GM23248 (cell line): Measurements from ENCODE around the gene DNAJC16.

Source experiments
- EZH2 ChIP-seq: fragments of 200-600 bp; sonication (generic); IDR thresholded peaks from 2 replicates; pipeline ENCODE4 v1.6.1; 2018; ENCODE audit warnings: antibody characterized with exemption, mild to moderate bottlenecking; ENCODE audit not compliant: insufficient read depth, poor library complexity, severe bottlenecking
- EZH2phosphoT487 ChIP-seq: fragments of 200-600 bp; sonication (generic); IDR thresholded peaks from 2 replicates; pipeline ENCODE4 v1.6.1; 2018; ENCODE audit warnings: antibody characterized with exemption, moderate library complexity, mild to moderate bottlenecking, low read depth; ENCODE audit not compliant: insufficient read depth

GRCh38 chr1:15541231-15541792 is 14.7 kb downstream of the DNAJC16 start:
- no peak for TF ChIP-seq EZH2
- TF ChIP-seq EZH2phosphoT487, result no peak
